Activated naive CD8-positive, alpha-beta T cell treated with anti-CD3 and anti-CD28 coated beads, Interleukin-2, amount 50 U/mL, for 16 hours (primary cell): ENCODE results near the gene POLR2H.
"Not testable (repeated sequence)": the region's sequence is repeated elsewhere in the genome, so short reads cannot be mapped to it uniquely, and the experiment has no call there.

ENCODE experiments used
- DNase-seq: peaks from one replicate; pipeline ENCODE4 v3.0.0-alpha.2; 2020; ENCODE audit warnings: low read depth, low spot score

Gene POLR2H

DNA sequence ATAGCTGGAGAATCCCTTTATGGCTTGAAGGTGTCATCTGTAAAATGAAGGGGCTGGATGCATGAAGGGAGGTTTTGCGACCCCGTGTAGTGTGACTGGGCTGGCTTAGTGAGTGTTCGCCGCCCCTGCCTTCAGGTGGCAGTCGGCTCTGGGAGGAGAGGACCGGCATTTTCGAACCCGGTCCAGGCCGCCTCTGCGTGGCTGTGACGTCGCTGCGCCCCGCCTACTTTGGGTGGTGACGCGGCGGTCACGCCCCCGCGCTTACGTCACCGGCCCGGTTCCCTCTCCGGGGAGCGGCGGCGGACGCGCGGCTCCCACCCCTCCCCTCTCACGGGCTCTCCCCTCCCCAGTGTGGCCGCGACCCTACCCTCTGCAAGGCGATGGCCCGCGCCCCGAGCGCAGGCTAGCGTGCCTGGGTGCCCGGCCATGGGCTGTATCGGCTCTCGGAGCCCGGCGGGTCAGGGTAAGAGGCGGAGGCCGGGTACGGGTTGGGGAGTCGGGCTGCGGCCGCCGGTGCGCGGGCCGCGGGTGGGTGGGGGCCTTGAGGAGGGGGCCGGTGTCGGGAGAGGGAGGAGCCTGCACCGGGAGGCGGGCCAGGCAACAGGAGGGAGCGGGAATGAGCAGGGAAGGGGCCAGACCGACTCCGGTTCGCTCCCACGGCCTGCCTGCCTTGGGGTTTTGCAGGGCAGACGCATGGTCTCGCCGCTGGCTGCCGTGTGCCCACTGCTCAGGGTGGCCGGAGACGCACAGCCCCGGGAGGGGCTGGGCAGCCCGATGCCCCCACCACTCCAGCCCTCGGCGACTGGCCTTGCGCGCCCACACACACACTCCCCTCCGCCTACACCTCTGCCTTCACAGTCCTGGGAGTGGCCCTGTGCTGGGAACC lies 25.6 kb upstream of the POLR2H start:
- DNase-seq = peak; percentile 73

DNA sequence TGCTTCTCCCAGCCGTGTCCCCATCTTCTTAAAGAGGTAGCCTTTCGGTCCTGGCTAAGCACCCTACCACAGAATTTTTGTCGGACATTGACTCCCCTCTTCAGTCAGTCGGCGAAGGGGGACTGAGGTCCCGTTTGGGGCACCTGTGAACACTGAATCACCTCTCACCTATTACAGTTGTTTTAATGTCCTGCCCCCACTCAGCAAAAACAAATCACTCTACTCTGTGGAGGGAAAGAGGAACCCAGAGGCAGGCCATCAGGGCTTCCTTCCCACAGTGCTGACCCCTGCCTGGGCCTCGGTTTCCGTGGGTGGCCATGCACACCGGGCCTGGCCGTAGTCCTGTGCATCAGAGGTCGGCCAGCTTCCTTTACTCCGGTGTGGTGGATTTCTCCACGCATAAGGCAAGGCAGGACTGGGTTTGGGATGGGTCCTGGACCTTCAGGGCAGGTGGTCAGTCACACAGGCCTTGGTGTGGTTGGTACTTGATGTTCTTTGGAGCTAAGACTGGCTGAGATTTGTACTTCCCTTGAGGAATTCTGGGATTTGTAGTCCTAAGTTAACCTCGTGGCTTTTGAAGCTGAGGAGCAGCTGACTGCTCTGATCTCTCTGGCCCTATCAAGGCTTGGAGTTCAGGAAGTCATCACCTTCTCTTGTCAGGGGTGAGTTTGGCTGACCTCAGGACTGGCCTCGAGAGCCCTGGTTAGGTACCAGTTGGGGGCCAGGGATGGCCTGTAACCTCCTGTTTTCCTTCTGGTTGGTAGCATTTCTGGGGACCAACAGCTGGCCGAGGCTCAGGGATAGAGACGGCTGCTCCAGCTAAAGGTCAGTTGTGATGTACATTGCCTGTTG lies 24.7 kb upstream of the POLR2H start:
- no peak for DNase-seq

DNA sequence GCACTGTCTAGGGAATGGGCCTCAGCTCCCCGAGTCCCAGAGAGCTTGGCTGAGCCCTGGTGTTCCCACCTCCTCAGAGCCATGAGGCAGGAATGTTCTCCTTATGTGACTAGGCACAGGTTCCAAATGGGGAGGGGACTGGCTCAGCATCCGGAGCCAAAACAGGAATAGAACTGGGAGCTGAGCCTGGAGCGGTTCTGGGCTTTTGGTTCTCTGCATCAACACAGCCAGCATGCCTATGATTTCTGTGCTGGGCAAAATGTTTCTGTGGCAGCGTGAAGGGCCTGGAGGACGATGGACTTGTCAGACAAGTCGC lies 24.2 kb upstream of the POLR2H start, which contains the start of gene FAM131A:
FAM131A (plus strand) TSS at position 202 of the 316 bp plus-strand sequence; CDS start at position 233, 31 bp downstream.
- DNase-seq = no peak

DNA sequence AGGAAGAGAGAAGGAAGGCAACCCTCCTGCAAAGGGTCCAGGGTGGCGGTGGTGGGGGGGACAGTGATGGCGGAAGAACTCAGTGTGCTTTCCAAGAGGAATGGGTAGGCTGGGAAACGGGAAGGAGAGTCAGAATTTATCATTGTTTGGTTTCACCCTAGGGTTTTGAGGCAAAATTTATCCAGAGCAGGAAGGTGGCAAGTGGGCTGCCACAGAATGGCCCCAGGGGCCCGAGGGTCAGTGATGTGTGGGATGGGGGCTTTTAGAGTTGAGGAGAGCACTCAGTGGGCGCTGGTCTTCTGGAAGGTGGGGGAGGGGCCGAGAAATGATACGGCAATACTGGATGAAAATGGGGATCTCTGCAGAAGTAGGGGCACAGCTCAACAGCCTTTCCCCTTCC lies 23.5 kb upstream of the POLR2H start:
- no peak for DNase-seq

DNA sequence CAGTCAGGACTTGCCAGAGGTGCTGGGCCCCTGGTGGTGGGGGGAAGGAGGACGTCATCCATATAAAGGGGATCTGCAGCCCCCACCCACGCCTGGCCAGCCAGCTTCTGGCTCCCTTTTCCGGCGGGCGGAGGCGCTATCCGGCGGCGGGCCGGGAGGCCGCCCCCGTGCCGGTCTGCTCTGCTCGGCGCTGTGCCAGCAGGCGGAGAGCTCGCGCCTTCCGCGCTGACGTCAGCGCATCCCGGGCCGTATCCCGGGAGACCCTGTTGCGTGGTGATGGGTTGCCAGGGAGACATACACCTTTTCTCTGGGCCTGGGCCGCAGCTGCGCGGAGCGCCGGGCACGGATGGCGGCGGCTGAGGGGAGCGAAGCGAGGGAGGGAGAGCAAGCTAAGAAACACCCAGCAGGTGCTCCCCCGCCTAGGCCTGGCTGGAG lies 23.0 kb upstream of the POLR2H start:
- no peak for DNase-seq

DNA sequence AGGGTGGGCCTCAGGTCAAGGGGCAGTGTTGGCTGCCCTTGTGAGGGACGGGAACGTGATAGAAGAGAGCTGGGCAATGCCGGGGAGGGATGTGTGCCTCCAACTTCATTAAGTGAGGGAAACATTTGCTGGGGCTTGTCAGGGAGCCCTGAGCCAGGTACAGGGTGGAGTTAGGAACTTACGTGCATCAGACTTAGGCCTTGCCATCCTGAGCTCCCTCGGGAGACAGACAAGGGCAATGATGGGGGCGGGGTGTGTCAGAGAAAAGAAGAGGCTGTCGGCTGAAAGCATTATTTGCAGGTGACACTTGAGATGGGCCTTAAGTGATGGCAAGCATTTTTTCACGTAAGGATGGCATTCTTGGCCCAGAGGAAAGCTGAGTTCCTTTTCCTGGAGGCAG lies 22.5 kb upstream of the POLR2H start:
- DNase-seq = no peak

DNA sequence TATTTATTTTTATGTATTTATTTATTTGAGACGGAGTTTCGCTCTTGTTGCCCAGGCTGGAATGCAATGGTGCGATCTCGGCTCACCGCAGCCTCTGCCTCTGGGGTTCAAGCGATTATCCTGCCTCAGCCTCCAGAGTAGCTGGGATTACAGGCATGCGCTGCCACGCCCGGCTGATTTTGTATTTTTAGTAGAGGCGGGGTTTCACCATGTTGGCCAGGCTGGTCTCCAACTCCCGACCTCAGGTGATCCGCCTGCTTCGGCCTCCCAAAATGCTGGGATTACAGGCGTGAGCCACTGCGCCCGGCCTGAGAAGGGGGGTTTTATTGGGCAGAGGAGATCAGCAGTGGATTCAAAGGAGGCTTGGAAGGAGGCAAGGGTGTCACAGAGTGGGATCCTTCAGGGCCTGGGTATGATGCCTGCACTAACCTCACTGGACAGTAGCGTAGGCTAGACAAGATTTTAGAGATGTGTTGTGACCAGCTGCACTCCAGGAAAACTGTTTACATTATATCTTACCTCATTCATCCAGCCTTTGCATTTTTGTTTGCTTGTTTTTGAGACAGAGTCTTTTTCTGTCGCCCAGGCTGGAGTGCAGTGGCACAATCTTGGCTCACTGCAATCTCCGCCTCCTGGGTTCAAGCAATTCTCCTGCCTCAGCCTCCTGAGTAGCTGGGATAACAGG lies 21.9 kb upstream of the POLR2H start:
- DNase-seq = not testable (repeated sequence)

DNA sequence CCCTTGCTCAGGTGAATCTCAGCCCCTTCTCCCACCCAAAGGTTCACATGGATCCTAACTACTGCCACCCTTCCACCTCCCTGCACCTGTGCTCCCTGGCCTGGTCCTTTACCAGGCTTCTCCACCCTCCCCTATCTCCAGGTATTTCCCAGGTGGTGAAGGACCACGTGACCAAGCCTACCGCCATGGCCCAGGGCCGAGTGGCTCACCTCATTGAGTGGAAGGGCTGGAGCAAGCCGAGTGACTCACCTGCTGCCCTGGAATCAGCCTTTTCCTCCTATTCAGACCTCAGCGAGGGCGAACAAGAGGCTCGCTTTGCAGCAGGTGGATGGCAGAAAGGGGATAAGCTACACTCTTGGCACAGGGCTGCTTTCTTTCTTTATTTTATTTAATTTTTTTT lies 19.6 kb upstream of the POLR2H start:
- no peak for DNase-seq

DNA sequence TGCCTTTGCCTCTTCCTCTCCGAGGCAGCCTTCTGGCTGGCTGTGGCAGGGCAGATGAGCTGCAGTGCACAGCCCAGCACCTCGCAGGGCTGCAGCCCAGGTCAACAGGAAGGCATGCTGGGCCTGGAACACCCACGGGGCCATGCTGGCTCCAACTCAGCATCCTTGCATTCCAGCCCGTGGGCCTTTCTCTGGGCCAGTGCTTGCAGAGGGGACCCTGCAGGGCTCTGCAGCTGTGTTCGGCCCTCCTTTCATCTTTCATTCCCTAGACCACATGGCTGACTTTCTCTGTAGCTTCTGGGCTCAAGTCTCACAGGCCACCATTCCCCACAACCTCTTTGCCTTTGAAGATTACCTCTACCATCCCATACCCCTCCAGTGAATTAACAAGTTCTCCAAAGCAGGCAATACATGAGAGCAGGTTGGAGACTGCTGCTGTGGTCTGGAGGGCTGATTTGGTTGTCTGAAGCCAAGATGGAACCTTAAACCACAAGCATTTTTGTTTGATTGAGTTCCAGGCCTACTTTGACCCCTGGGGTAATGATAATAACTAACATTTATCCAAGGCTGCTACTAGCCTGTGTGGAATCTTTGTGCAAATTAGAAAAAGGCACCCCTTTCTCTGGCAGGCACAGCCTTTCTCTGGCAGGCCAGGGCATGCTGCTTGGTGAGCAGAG lies 18.2 kb upstream of the POLR2H start:
- no peak for DNase-seq

DNA sequence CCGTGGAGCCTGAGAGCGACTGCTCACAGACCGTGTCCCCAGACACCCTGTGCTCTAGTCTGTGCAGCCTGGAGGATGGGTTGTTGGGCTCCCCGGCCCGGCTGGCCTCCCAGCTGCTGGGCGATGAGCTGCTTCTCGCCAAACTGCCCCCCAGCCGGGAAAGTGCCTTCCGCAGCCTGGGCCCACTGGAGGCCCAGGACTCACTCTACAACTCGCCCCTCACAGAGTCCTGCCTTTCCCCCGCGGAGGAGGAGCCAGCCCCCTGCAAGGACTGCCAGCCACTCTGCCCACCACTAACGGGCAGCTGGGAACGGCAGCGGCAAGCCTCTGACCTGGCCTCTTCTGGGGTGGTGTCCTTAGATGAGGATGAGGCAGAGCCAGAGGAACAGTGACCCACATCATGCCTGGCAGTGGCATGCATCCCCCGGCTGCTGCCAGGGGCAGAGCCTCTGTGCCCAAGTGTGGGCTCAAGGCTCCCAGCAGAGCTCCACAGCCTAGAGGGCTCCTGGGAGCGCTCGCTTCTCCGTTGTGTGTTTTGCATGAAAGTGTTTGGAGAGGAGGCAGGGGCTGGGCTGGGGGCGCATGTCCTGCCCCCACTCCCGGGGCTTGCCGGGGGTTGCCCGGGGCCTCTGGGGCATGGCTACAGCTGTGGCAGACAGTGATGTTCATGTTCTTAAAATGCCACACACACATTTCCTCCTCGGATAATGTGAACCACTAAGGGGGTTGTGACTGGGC lies 16.8 kb upstream of the POLR2H start:
- no peak for DNase-seq

DNA sequence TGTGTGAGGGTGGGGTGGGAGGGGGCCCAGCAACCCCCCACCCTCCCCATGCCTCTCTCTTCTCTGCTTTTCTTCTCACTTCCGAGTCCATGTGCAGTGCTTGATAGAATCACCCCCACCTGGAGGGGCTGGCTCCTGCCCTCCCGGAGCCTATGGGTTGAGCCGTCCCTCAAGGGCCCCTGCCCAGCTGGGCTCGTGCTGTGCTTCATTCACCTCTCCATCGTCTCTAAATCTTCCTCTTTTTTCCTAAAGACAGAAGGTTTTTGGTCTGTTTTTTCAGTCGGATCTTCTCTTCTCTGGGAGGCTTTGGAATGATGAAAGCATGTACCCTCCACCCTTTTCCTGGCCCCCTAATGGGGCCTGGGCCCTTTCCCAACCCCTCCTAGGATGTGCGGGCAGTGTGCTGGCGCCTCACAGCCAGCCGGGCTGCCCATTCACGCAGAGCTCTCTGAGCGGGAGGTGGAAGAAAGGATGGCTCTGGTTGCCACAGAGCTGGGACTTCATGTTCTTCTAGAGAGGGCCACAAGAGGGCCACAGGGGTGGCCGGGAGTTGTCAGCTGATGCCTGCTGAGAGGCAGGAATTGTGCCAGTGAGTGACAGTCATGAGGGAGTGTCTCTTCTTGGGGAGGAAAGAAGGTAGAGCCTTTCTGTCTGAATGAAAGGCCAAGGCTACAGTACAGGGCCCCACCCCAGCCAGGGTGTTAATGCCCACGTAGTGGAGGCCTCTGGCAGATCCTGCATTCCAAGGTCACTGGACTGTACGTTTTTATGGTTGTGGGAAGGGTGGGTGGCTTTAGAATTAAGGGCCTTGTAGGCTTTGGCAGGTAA lies 16.0 kb upstream of the POLR2H start:
- DNase-seq = no peak

DNA sequence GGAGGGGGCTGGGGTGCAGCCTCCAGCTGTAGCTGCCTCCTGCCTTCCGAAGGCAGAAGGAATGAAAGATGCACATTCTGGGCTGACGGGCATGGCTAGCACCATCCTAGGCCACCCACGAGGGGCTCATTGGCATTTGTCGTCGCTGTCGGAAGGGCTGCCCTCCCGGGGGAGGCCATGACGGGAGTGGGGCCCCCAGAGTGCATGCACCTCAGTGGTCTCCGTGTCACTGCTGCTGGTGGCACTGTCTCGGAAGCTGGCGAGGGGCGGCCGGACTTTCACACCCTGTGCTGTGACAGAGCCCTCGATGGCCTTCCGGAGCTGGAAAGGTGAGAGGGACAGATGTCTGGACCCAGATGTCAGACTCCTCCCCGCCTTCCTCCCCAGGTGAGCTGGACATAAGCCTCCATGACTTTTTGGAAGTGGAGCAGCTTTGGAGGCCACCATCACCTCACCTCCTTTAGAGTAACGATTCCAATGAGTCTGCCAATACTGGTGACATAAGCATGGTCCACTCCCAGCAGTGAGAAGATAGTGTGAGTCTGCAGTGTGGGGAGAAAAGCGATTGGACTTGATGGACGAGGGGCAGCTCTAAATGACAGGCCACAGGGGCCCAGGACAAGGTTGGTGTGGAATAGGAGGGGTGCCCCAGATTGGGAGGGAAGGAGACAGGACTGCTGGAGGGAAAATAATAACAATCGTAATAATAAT lies 14.9 kb upstream of the POLR2H start:
- no peak for DNase-seq

DNA sequence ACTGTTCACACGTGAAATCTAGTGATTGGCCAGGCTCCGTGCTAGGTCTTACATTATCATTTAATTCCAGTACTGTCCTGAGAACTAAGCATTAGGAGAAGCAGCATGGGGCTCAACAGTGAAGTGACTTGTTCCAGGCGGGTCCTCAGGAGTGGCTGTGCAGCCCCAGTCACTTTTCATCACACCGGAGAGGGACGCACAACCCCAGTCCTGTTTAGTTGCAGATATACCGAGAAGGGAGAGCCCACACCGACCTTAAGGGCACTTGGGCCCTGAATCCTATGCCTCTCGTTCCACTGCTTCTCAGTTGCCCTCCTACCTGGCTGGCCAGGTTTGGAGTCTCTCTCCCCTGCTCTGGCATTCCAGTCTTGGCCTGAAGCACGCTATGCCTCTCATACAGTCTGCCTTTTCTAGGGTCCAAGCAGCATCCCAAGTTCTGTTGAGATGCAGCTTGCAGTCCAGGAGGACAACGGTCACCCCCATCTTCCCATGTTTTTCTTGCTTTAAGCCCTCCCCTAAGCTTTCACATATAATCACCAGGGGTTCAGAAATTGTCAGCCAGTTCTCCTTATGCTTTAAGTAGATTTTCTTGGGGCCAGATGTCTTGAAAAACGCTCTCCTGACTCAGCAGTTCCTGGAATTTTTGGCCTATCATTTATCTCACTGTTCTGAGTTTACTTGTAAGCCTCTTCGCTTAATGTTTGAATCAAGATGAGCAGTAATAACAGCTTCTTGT lies 14.0 kb upstream of the POLR2H start:
- DNase-seq = no peak

DNA sequence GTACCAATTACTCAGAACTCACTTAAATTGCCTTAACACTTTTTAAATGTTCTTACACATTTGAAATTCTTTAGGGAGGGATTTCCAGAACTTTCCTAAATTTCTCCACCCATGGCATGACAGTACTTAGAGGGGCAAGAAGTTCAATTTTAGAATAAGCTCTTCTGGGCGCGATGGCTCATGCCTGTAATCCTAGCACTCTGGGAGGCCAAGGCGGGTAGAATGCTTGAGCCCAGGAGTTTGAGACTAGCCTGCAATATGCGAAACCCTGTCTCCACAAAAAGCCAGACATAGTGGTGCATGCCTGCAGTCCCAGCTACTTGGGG lies 13.5 kb upstream of the POLR2H start:
- no peak for DNase-seq

DNA sequence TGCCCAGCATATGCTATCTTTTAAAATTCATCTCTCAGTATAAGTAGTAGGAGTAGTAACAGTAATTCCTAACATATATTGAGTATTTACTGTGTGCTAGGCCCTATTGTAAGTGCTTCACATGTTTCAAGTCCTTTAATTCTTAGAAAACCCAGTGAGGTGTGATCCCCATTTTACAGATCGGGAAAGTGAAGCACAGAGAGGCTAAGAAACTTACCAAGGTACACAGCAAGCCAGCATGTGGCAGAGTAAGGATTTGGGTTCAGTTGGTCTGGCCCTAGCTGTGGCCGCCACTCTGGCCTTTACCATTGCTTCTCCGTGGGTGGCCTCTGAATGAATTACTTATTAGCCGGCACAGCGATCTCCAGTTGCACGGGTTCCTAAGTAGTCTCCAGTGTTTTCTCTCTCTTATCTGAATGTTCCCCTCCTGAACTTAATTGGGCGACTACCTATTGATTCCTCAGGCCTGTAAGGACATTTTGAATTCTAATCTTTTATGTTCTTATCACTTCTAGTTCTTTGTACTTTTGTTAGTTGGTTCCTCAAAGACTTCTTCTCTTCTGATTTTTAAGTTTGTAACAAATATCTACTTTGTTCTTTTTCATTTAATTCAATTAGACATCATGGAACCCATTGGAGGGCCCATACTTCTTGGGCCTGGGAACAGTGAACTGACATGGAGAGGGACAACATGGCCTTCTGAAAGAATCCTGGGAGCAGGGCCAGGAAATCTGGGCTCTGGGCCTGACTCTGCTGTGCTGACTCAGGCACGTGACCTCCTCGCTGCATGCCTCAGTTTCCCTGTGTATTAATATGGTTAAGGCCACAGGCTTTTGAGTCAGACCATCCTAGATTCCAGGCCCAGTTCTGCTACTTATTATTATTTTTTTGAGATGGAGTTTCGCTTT lies 11.7 kb upstream of the POLR2H start:
- no peak for DNase-seq

DNA sequence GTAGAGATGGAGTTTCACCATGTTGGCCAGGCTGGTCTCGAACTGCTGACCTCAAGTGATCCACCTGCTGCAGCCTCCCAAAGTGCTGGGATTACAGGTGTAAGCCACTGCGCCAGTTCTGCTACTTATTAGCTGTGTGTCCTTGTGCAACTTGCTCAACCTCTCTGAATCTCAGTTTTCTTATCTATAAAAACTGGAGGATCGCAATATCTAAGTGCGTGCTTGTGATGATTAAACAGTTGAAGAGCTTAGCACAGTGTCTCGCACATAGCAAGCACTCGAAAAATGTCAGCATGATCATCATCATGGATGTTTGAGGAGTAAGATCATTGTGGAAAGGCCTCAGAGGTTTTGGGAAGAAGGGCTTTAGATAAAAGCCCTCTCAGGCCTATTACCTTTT lies 10.9 kb upstream of the POLR2H start:
- DNase-seq = no peak

DNA sequence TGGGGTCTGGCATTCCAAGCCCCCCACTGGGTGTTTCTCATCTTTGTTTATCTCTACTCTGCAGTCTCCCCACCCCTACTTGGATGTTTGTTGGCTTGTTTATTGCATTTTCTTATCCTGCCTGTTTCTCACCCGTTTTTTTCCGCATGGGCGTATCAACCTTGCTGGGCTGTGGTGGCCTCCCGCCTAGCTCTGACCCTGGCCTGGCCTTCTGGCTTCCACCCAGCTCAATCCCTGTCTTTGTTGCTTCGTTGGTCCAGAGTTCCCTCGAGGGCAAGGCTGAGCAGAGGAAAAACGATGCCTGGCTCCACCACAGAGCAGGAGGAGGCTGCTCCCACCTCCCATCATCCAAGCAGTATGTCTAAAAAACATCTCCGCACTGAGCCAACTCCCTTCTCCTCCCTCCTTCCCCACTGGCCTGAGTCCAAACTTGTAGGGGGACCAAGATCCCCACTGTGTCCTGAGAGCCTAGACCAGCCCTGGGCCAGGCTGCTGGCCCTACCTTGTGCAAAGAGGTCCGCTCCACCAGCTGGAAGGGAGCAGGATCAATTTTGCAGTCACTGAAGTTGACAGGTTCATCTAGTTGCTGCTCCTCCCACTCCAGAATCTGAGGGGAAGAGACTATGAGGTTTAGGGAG lies 9.9 kb upstream of the POLR2H start:
- DNase-seq = no peak
